Measurements from ENCODE around the gene LINGO4. TPM values are rescaled to one million over a fixed set of nuclear protein-coding genes. Genes with fewer than 3 reads are reported as not detected.

LINGO4 gene
- total and polyA plus RNA-seq, 2 of the 13 experiments (the other 11 are each of a cell fraction or from before 2014, with no cell fraction given), result 0.02 to 0.05 TPM

DNA sequence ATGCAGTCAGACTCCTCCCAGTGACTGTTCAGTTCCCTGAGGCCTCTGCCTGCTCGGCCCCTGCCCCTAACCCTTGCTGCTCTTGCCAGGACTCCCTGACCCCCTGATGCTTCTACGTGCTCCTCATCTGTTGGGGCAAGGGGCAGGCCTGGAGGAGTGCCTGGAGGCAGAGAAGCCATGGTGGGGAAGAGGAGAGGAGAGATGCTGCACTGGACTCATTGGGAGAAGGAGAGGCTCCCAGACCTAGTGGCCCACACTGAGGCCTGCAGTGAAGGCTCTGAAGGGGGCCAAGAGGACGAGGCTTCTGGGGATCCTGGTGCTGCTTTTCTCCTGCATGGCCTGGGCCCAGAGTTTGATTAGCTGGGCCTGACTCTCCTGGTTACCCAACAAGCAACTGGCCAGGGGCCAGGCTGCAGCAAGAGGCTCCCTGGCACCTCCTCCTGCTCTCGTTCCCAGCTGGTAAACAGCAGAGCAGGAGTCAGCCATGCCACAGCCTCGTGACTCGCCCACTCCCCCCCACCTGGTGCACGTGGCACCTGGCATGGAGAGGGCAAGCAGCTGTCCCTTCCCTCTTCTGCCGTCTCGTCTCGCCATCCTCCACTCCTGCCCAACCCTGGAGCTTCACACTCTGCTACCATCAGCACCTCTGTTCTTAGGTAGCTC is 27.2 kb upstream of the LINGO4 start (continued):
- TF ChIP-seq, protein P1, sequence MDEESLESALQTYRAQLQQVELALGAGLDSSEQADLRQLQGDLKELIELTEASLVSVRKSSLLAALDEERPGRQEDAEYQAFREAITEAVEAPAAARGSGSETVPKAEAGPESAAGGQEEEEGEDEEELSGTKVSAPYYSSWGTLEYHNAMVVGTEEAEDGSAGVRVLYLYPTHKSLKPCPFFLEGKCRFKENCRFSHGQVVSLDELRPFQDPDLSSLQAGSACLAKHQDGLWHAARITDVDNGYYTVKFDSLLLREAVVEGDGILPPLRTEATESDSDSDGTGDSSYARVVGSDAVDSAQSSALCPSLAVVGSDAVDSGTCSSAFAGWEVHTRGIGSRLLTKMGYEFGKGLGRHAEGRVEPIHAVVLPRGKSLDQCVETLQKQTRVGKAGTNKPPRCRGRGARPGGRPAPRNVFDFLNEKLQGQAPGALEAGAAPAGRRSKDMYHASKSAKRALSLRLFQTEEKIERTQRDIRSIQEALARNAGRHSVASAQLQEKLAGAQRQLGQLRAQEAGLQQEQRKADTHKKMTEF (CRISPR knock-in tag; IDR thresholded peaks at IDR 0.05), result peak; percentile 84
- no peak for TF ChIP-seq ZNF205 (CRISPR knock-in tag; IDR thresholded peaks at IDR 0.05)
- no peak for TF ChIP-seq SNRNP70 (IDR thresholded peaks at IDR 0.05; ENCODE audit: low read depth, low read length)
- no peak for TF ChIP-seq KLF11 (CRISPR knock-in tag; IDR thresholded peaks at IDR 0.05)
- no peak for TF ChIP-seq ZNF367 (CRISPR knock-in tag; IDR thresholded peaks at IDR 0.05; ENCODE audit: borderline replicate concordance)
- TF ChIP-seq GATAD2A (CRISPR knock-in tag; IDR thresholded peaks at IDR 0.05), result peak; percentile 84
- TF ChIP-seq ZNF776 (CRISPR knock-in tag; IDR thresholded peaks at IDR 0.05), result no peak
- TF ChIP-seq, protein P2, sequence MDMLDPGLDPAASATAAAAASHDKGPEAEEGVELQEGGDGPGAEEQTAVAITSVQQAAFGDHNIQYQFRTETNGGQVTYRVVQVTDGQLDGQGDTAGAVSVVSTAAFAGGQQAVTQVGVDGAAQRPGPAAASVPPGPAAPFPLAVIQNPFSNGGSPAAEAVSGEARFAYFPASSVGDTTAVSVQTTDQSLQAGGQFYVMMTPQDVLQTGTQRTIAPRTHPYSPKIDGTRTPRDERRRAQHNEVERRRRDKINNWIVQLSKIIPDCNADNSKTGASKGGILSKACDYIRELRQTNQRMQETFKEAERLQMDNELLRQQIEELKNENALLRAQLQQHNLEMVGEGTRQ (IDR thresholded peaks at IDR 0.05; ENCODE audit: low read depth, low read length), result peak; percentile 18; the same call in 1 of the 2 replicates
- TF ChIP-seq, protein P2 (CRISPR knock-in tag; IDR thresholded peaks at IDR 0.05; ENCODE audit: borderline replicate concordance), result no peak
- no peak for TF ChIP-seq ZNF501 (CRISPR knock-in tag; IDR thresholded peaks at IDR 0.05)
- TF ChIP-seq, protein P3, sequence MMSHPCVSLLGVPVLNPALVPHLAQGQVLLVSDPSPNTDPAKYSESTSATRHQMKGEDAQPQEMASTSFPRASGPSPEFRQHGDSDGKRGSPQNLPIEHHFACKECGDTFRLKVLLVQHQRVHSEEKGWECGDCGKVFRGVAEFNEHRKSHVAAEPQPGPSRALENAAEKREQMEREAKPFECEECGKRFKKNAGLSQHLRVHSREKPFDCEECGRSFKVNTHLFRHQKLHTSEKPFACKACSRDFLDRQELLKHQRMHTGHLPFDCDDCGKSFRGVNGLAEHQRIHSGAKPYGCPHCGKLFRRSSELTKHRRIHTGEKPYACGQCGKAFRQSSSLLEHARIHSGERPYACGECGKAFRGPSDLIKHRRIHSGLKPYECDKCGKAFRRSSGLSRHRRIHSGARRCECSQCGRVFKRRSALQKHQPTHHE (CRISPR knock-in tag; IDR thresholded peaks at IDR 0.05; ENCODE audit: borderline replicate concordance), result no peak
- TF ChIP-seq, protein P4, sequence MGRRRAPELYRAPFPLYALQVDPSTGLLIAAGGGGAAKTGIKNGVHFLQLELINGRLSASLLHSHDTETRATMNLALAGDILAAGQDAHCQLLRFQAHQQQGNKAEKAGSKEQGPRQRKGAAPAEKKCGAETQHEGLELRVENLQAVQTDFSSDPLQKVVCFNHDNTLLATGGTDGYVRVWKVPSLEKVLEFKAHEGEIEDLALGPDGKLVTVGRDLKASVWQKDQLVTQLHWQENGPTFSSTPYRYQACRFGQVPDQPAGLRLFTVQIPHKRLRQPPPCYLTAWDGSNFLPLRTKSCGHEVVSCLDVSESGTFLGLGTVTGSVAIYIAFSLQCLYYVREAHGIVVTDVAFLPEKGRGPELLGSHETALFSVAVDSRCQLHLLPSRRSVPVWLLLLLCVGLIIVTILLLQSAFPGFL (CRISPR knock-in tag; IDR thresholded peaks at IDR 0.05), result no peak
- TF ChIP-seq, protein P5, sequence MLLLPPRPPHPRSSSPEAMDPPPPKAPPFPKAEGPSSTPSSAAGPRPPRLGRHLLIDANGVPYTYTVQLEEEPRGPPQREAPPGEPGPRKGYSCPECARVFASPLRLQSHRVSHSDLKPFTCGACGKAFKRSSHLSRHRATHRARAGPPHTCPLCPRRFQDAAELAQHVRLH (CRISPR knock-in tag; IDR thresholded peaks at IDR 0.05; ENCODE audit: borderline replicate concordance, low read depth), result no peak
- TF ChIP-seq, protein P6, sequence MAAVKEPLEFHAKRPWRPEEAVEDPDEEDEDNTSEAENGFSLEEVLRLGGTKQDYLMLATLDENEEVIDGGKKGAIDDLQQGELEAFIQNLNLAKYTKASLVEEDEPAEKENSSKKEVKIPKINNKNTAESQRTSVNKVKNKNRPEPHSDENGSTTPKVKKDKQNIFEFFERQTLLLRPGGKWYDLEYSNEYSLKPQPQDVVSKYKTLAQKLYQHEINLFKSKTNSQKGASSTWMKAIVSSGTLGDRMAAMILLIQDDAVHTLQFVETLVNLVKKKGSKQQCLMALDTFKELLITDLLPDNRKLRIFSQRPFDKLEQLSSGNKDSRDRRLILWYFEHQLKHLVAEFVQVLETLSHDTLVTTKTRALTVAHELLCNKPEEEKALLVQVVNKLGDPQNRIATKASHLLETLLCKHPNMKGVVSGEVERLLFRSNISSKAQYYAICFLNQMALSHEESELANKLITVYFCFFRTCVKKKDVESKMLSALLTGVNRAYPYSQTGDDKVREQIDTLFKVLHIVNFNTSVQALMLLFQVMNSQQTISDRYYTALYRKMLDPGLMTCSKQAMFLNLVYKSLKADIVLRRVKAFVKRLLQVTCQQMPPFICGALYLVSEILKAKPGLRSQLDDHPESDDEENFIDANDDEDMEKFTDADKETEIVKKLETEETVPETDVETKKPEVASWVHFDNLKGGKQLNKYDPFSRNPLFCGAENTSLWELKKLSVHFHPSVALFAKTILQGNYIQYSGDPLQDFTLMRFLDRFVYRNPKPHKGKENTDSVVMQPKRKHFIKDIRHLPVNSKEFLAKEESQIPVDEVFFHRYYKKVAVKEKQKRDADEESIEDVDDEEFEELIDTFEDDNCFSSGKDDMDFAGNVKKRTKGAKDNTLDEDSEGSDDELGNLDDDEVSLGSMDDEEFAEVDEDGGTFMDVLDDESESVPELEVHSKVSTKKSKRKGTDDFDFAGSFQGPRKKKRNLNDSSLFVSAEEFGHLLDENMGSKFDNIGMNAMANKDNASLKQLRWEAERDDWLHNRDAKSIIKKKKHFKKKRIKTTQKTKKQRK (IDR thresholded peaks at IDR 0.05; ENCODE audit: low read length), result no peak
- no peak for TF ChIP-seq ZNF713 (CRISPR knock-in tag; IDR thresholded peaks at IDR 0.05)
- TF ChIP-seq ZBTB1 (CRISPR knock-in tag; IDR thresholded peaks at IDR 0.05; ENCODE audit: borderline replicate concordance), result no peak
- TF ChIP-seq SP4 (CRISPR knock-in tag; IDR thresholded peaks at IDR 0.05), result 0 out of 2 replicates have a peak, but pooled peaks have one; percentile 51

All from HepG2 (cell line).